GM21619 (cell line): Measurements from ENCODE around the gene RBM39.
"Not testable (repeated sequence)": the region's sequence is repeated elsewhere in the genome, so short reads cannot be mapped to it uniquely, and the experiment has no call there.

Experiments used
- ATAC-seq: cut with Tn5 transposase; IDR thresholded peaks from one replicate; pipeline ENCODE4 v1.9.1; 2021; ENCODE audit not compliant: unreplicated experiment

RBM39 gene

DNA sequence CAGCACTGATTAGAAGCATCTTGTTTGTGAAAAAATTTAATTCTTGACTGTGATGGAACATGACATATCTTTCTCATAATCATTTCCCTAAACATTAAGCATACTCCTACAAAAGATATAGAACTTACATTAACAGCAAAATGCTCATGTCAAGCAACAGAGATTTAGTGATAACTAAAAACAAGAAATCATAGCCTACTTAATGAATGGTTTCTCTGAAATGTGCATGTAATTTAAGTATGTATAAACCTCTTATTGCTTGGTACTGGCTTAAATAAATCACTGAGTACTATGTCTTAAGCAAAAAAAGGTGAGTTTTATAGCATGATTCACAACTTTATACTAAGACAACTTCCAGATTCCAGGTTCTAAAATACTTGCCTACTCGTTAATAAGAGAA lies 33.6 kb downstream of the RBM39 start:
- ATAC-seq, result no peak

DNA sequence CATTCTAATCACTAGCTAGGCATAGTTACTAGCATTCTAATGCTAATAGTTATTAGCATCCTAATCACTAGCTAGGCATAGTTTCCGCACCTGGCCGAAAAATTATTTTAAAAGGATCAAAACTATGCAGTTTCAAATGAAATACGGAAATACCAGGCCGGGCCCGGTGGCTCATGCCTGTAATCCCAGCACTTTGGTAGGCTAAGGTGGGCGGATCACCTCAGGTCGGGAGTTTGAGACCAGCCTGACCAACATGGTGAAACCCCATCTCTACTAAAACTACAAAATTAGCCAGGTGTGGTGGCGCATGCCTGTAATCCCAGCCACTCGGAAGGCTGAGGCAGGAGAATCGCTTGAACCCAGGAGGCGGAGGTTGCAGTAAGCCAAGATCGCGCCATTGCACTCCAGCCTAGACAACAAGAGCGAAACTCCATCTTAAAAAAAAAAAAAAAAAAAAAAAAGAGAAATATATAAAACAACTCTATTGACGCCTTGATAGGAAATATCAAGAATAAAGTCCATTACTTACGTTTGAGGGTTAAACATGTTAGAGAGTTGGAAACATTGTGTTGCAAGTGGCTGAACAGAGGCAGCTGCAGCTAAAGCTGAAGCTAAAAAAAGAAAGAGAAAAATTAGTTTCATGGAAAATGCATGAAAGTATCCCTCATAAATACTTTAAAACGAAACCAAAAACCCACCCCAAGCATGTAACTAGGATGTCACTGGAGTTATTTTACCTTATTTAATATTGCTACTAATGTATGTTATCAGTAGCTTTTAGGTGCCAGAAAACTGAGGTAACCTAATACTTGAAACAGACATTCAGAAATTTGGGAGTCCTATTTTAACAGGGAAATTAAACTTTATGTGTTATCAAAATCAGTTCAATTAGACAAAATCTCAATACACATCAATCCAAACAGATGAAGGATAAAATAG lies 35.2 kb downstream of the RBM39 start:
- ATAC-seq, result not testable (repeated sequence)

DNA sequence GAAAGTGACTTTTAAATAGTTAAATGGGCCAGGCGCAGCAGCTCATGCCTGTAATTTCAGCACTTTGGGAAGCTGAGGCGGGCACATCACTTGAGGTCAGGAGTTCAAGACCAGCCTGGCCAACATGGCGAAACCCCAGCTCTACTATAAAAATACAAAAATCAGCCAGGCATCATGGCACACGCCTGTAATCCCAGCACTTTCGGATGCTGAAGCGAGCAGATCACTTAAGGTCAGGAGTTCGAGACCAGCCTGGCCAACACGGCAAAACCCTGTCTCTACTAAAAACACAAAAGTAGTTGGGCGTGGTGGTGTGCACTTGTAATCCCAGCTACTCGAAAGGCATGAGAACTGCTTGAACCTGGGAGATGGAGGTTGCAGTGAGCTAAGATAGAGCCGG lies 36.2 kb downstream of the RBM39 start:
- ATAC-seq, result not testable (repeated sequence)

DNA sequence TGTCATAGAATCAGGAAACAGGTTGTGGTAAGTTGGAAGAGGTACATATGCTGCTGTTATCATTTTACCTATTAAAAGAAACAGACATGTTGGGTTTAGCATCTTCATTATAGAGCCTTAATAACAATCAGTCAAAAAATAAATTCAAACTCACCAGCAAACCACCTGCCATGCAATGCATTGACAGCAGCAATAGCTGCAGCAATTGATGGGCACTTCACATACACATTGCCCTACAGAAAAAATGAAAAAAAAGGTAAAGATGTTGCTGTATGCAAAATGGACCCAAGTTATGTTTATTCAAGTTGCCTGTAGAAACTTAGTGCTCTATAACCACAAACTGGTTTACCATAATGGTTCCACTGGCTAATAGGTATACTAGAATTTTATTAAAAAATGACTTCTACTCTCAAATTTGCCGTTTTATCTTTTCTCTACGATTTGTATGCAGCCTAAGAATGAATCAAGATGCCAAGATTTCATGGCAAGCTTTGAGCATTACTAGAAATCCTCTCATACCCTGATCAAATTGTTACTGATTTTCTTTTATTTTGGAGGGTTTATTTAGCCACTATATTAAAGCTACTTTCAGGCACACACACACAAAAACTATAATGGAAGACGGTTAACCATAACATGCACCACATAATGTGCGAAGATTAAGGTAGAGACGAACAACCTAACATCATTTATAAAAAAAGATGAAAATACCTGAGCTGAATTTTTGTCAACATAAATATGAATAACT lies 37.4 kb downstream of the RBM39 start:
- no peak for ATAC-seq

- no peak for ATAC-seq
Measured at GRCh38 chr20:35702824-35703695, 39.0 kb downstream of the RBM39 start.

- ATAC-seq, result no peak
Measured at GRCh38 chr20:35702051-35702823, 39.8 kb downstream of the RBM39 start.

DNA sequence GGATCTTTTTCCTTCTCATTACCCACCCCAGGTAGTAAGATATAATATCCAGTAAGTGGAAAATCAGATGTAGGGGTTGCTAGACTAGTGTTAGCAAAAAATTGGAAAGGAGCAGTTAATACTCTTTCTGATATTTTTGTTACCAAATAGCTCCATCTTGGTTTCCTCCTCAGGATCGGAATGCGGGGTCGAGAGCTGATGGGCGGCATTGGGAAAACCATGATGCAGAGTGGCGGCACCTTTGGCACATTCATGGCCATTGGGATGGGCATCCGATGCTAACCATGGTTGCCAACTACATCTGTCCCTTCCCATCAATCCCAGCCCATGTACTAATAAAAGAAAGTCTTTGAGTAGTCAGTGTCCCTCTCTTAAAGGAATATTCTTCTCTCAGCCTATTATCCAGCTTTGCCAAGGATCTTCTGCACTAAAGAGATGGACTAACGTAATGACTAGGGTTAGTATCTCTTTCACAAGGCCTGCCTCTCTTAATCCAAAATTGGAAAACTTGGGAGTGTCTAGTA lies 41.4 kb downstream of the RBM39 start:
- ATAC-seq, result no peak

- ATAC-seq, result no peak
Measured at GRCh38 chr20:35699957-35700624, 42.0 kb downstream of the RBM39 start.

DNA sequence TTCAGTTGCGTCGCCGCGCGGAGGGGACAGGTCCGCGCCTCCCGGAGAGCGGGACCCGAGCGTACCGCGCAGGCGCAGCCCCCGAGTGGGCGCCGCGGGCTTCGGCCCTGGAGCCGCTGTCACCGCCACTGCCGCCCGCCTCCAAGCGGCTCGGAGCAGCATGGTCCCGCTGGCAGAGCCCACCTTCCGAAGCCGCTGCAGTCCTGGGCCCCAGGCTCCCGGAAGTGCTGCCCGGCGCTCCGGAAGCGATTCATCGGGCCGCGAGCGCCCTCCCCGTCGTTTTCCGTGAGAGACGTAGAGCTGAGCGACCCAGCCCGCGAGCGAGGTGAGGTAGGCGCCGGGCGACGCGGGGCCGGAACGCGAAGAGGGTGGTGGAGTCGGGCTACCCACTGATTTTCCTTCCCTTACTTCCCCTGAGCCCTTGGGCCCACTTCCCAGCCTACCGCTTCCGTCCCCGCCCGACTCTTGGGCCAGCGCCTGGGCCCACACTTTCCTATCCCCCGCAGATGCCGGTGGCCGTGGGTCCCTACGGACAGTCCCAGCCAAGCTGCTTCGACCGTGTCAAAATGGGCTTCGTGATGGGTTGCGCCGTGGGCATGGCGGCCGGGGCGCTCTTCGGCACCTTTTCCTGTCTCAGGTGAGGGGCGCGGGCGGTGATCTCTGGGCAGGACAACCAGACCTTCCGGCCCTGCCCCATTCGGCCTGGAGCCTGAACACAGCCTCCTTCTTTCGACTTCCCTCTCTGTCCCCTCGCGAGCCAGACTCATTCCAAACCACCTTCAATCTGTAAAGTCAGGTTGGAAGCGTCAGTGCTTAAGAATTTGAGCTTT lies 42.7 kb downstream of the RBM39 start, which contains the start of the genes NFS1 and ROMO1:
NFS1 (minus strand) TSS at position 226 of the 830 bp plus-strand sequence; CDS start at position 162, 64 bp downstream.
ROMO1 (plus strand) TSS at position 279 of the 830 bp plus-strand sequence; CDS start at position 507, 228 bp downstream.
- ATAC-seq, result peak; percentile 76

GRCh38 chr20:35698298-35699126 lies 43.5 kb downstream of the RBM39 start:
- ATAC-seq, result peak; percentile 33

DNA sequence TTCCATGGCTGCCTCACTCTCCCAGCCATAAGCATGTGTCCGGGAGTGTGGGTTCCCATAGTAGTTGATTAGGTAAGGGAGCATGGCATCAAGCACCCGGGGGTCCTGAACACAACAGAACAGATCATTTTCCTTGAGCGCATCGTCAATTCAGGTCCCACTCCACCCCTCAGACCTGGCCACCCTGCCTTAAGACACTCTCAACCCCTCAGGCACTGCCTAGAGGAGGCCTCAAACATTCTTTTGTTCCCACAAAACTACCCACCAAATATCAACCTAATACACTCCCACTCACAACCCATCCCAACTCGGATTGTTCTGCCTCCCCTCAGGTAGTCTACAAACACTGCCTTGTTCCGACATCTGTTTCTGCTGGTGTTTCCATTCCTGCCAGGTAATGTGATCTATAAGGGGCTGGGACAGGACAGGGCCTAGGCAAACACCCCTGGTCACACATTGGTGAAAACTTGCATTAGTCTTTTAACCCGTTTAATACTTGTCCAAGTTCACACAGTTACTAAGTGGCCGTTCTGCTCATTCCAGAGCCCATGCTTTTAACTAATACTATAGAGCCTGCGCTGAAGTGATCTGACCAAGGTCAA lies 44.3 kb downstream of the RBM39 start:
- ATAC-seq, result no peak

DNA sequence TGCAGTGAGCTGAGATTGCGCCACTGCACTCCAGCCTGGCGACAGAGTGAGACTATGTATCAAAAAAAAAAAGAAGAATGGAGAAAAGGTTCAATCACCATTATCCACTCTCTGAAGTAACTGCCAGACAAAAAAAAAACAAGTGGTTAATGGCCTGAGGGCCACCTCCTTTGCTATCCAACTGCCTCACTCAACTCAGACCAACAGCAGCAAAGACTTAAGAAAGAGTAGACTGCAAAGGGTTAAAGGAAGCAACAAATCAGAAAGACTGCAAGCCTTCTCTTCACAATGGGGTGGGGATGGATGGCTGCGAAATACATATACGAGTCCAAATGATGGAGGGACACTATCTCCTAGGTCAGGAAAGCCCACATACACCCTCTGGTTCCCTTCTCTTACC lies 46.1 kb downstream of the RBM39 start:
- ATAC-seq, result no peak

DNA sequence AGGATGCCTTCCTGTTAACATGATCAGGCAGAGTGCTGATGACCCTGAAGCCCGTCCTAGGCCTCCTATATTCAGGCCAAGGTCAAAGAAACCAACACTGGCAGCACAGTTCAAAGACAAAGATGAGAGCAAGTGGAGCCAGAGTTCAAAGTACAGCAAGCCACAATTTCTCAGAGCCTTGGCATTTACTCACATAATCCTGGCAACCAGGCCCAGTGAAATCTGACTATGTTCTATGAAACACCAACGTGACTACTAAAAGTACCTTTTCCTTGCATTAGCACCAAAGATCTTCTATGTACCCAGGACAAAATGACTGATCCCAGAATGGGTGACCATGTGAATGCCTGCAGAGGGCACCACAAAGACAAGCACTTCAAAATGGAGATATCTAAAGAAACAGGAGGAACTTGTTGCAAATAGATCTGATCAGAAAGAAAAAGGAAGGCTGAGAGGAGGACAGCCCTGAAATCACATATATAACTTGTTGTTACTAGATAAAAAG lies 46.8 kb downstream of the RBM39 start:
- ATAC-seq, result no peak

DNA sequence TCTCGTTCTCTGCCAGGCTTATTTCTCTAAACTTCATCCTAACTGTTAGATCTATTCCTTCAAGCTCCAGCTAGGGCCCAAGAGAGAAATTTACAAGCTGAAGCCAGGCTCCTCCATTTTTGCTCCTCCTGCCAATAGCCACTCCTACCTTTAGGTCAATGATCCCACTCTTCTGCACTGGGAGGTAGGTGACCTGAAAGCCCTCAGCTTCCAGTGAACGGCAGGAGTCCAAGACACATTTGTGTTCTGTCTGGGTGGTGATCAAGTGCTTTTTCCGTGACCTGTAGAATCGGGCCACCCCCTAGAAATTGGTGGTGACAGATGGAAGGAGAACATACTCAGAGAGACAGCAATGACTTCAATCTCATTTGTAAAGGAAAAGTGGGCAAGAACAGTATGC lies 51.8 kb downstream of the RBM39 start:
- no peak for ATAC-seq

- not testable (repeated sequence) for ATAC-seq
Measured at GRCh38 chr20:35686872-35687271, 55.2 kb downstream of the RBM39 start.

DNA sequence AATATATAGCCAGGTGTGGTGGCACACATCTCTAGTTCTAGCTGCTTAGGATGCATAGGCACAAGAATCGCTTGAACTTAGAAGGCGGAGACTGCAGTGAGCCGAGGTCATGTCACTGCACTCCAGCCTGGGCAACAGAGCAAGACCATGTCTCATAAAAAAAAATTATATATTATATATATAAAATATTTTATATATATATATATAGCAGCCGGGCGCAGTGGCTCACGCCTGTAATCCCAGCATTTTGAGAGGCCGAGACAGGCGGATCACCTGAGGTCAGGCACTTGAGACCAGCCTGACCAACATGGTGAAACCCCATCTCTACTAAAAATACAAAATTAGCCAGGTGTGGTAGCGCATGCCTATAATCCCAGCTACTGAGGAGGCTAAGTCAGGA lies 56.7 kb downstream of the RBM39 start:
- ATAC-seq, result not testable (repeated sequence)

GRCh38 chr20:35681960-35682359 lies 60.1 kb downstream of the RBM39 start:
- no peak for ATAC-seq
